Esophagus muscularis mucosa (tissue), 4 donors: Measurements from ENCODE around the gene PLEKHG7.
"Not testable (repeated sequence)": the region's sequence is repeated elsewhere in the genome, so short reads cannot be mapped to it uniquely, and the experiment has no call there.

Experiments
- CTCF ChIP-seq, 3 experiments: fragments of 200-600 bp in 2 of 3; fragments of 450-650 bp in 1 of 3; sonication (generic) in 2 of 3; IDR thresholded peaks; one replicate each; pipeline ENCODE4 v1.5.1; 2017 to 2019; ENCODE audit warnings: antibody characterized with exemption in 3 of 3, mild to moderate bottlenecking in 2 of 3, moderate library complexity in 1 of 3
- EP300 ChIP-seq: sonication (generic); formaldehyde crosslinking; IDR thresholded peaks from one replicate; pipeline ENCODE4 v1.6.1; 2017; ENCODE audit warnings: antibody characterized with exemption
- POLR2A ChIP-seq: fragments of 450-650 bp; IDR thresholded peaks from one replicate; pipeline ENCODE4 v1.6.1; 2017; ENCODE audit warnings: antibody characterized with exemption, moderate library complexity, mild to moderate bottlenecking, low read depth
- POLR2AphosphoS5 ChIP-seq, 2 donors: sonication (generic); formaldehyde crosslinking; IDR thresholded peaks; one replicate each; pipeline ENCODE4 v1.6.1; 2017; ENCODE audit warnings: antibody characterized with exemption in 2 of 2

GRCh38 chr12:92671524-92671923 lies 31.3 kb upstream of the PLEKHG7 start:
- not testable (repeated sequence) for TF ChIP-seq CTCF (IDR thresholded peaks at IDR 0.05); POLR2A; POLR2AphosphoS5 (IDR thresholded peaks at IDR 0.05); EP300
